Gastroesophageal sphincter (tissue), 3 donors: ENCODE results near the gene UGT1A10.
"Not testable (repeated sequence)": the region's sequence is repeated elsewhere in the genome, so short reads cannot be mapped to it uniquely, and the experiment has no call there.

Source experiments
- POLR2A ChIP-seq, 2 donors: fragments of 450-650 bp; IDR thresholded peaks; one replicate each; pipeline ENCODE4 v1.6.1; 2017; ENCODE audit warnings: antibody characterized with exemption in 2 of 2, mild to moderate bottlenecking in 2 of 2, moderate library complexity in 1 of 2
- TF ChIP-seq, protein P1 (sequence below), 4 experiments: fragments of 200-600 bp in 2 of 4; fragments of 450-650 bp in 2 of 4; sonication (generic) in 1 of 4; IDR thresholded peaks; one replicate each; pipeline ENCODE4 v1.5.1; 2017 to 2019; ENCODE audit warnings: antibody characterized with exemption in 4 of 4, mild to moderate bottlenecking in 2 of 4, moderate library complexity in 2 of 4

DNA sequence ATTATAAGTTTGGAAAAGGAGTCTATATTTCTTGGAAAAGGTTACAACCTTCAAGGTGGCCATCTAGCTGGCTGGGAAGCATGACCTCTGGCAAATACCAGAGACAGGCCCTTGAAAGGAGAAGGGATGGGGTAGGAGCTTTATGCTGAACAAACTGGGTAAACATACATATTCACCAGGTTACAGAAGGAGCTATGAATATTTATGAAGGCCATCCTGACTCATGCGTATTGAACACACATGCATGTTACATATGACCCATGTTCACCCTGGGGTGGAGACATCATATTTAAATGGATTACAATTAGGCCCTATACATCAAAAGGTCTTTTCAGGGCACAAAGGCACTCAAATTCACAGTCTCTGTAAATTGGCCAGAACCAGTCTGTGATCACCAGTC is 43.5 kb upstream of the UGT1A10 start:
- TF ChIP-seq, protein P1, sequence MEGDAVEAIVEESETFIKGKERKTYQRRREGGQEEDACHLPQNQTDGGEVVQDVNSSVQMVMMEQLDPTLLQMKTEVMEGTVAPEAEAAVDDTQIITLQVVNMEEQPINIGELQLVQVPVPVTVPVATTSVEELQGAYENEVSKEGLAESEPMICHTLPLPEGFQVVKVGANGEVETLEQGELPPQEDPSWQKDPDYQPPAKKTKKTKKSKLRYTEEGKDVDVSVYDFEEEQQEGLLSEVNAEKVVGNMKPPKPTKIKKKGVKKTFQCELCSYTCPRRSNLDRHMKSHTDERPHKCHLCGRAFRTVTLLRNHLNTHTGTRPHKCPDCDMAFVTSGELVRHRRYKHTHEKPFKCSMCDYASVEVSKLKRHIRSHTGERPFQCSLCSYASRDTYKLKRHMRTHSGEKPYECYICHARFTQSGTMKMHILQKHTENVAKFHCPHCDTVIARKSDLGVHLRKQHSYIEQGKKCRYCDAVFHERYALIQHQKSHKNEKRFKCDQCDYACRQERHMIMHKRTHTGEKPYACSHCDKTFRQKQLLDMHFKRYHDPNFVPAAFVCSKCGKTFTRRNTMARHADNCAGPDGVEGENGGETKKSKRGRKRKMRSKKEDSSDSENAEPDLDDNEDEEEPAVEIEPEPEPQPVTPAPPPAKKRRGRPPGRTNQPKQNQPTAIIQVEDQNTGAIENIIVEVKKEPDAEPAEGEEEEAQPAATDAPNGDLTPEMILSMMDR (IDR thresholded peaks at IDR 0.05): not testable (repeated sequence)
- TF ChIP-seq POLR2A (IDR thresholded peaks at IDR 0.05): not testable (repeated sequence)
